ENCODE results near the gene DCST1.

DNA sequence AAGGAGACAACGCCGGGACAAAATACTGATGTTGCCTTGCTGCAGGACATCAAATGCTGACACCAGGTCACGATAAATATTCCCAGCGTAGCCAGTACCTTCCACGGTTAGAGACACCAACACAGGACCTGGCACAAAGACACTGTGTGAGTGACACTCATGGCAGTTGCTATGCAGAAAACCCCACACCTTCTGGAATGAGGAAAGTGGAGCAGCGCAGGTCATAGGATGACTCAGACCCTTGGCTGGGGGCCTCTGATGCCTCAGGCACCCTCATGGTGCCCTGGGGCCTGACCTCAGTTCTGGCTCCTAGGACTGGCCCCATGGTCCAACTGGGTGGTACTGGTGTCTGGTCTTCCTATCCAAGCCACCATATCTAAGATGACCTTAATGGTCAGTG, 7.0 kb upstream of the DCST1 start:
- TF ChIP-seq POLR2AphosphoS5 (IDR thresholded peaks at IDR 0.05; ENCODE audit: low read depth, low read length) (no peak), TAF1 (IDR thresholded peaks at IDR 0.05; ENCODE audit: borderline replicate concordance, insufficient read depth, low read length) (no peak)
- TF ChIP-seq, protein P1, sequence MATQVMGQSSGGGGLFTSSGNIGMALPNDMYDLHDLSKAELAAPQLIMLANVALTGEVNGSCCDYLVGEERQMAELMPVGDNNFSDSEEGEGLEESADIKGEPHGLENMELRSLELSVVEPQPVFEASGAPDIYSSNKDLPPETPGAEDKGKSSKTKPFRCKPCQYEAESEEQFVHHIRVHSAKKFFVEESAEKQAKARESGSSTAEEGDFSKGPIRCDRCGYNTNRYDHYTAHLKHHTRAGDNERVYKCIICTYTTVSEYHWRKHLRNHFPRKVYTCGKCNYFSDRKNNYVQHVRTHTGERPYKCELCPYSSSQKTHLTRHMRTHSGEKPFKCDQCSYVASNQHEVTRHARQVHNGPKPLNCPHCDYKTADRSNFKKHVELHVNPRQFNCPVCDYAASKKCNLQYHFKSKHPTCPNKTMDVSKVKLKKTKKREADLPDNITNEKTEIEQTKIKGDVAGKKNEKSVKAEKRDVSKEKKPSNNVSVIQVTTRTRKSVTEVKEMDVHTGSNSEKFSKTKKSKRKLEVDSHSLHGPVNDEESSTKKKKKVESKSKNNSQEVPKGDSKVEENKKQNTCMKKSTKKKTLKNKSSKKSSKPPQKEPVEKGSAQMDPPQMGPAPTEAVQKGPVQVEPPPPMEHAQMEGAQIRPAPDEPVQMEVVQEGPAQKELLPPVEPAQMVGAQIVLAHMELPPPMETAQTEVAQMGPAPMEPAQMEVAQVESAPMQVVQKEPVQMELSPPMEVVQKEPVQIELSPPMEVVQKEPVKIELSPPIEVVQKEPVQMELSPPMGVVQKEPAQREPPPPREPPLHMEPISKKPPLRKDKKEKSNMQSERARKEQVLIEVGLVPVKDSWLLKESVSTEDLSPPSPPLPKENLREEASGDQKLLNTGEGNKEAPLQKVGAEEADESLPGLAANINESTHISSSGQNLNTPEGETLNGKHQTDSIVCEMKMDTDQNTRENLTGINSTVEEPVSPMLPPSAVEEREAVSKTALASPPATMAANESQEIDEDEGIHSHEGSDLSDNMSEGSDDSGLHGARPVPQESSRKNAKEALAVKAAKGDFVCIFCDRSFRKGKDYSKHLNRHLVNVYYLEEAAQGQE (IDR thresholded peaks at IDR 0.05; ENCODE audit: insufficient read depth in 1 of 2, low read depth in 2 of 2, low read length in 2 of 2), result no peak

Measured in PFSK-1 (cell line).